PC-3 (cell line): ENCODE measurements around the gene PVALEF.

Experiments
- CTCF ChIP-seq: fragments of 300-600 bp; sonication (generic); conservative IDR thresholded peaks from 2 replicates; pipeline ENCODE4 v1.5.1; 2017; ENCODE audit warnings: antibody characterized with exemption, low read depth, mild to moderate bottlenecking, low read length
- EZH2 ChIP-seq: fragments of 300-600 bp; sonication (generic); IDR thresholded peaks from one replicate; pipeline ENCODE4 v1.6.1; 2017; ENCODE audit warnings: antibody characterized with exemption, mild to moderate bottlenecking, low read length; ENCODE audit not compliant: unreplicated experiment

DNA sequence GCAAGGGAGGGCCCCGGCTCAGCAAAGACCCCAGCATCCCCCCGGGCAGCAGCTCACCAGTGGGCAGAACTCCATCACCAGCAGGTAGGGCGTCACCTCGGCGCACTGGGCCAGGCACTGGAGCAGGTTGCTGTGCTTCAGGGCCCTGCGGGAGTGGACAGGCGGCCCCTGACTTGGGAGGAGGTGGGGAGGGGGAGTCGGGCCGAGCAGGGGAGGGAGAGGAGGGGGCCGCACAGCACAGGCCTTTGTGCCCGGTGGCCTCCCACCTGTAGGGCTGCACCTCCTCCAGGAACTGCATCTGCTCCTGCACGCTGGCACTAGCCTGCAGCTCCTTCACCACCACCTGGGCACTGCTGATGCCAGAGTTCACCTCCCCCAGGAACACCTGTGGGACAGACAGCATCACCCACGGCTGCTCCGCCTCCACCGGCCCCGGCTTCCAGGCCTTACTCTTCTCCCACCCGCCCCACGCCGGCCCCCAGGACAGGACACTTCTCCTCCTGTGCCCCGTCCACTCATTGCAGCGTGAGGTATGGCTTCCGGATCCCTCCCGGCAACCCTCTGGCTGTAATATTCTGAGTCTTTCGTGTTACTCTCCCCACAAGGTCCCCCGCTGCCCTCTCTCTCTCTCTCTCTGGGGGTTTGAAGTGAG, 37.7 kb upstream of the PVALEF start:
- TF ChIP-seq CTCF (no peak), EZH2 (no peak)
